HepG2 (cell line): ENCODE data around the gene OLFM1. TPM values are rescaled to one million over a fixed set of nuclear protein-coding genes. Genes with fewer than 3 reads are reported as not detected.

Experiments
- ATAC-seq: fragments of 200-7000 bp; cut with Tn5 transposase; 3 replicates; pipeline ENCODE4 v1.9.1; 2020; ENCODE audit warnings: mild to moderate bottlenecking, moderate library complexity
- BruUV-seq: library from RNA; stranded (reverse); fragments of 400-500 nt; replicated peaks from 2 replicates; lab custom pipeline; 2021; lab: Mats Ljungman, UMichigan
- CTCF ChIA-PET: fragments of 300-600 bp; formaldehyde crosslinking; extraction: SDS; loops from one replicate; lab custom pipeline; 2021; ENCODE audit warnings: low total read pairs, inconsistent platforms, low intra/inter-chr PET ratio; lab: Yijun Ruan, JAX
- POLR2A ChIA-PET: fragments of 350-600 bp; sonication (Branson Sonifier 250); formaldehyde crosslinking; loops from one replicate; lab custom pipeline; 2020; ENCODE audit warnings: antibody characterized with exemption, inconsistent platforms; lab: Yijun Ruan, JAX
- DNase-seq: peaks from one replicate; pipeline ENCODE4 v3.0.0-alpha.2; 2015; ENCODE audit warnings: low spot score
- FAIRE-seq: peaks from 3 replicates; lab custom pipeline; 2011; peaks lifted over from hg19 to GRCh38; lab: Jason Lieb, UNC
- H2AFZ ChIP-seq: one replicate; pipeline ENCODE4 v1.6.1; 2011; ENCODE audit warnings: low read length, inconsistent platforms
- H3K27ac ChIP-seq: fragments of 300-600 bp; 3 replicates; pipeline ENCODE4 v1.8.0; 2011; ENCODE audit warnings: mixed run types, mild to moderate bottlenecking, mixed read lengths, low read length, inconsistent platforms; ENCODE audit not compliant: insufficient read depth; ENCODE audit errors: extremely low read length
- H3K27me3 ChIP-seq, 2 experiments: fragments of 200-600 bp in 1 of 2; 2 replicates in 1 of 2; 3 replicates in 1 of 2; pipeline versions ENCODE4 v1.6.0 to v1.8.0; 2011; ENCODE audit warnings: low read length in 2 of 2, mild to moderate bottlenecking in 2 of 2, moderate library complexity in 2 of 2, inconsistent platforms in 1 of 2; ENCODE audit not compliant: insufficient read depth in 2 of 2, control insufficient read depth in 1 of 2
- H3K36me3 ChIP-seq, 2 experiments: fragments of 200-600 bp in 1 of 2; replicated peaks in 1 of 2; 2 replicates in 1 of 2; 3 replicates in 1 of 2; pipeline versions ENCODE4 v1.5.1 to v1.8.0; 2011; ENCODE audit warnings: low read length in 2 of 2, inconsistent platforms in 1 of 2; ENCODE audit not compliant: insufficient read depth in 2 of 2, control insufficient read depth in 1 of 2
- H3K4me1 ChIP-seq: 2 replicates; pipeline ENCODE4 v1.5.1; 2012; ENCODE audit warnings: low read length, inconsistent platforms; ENCODE audit not compliant: insufficient read depth
- H3K4me2 ChIP-seq: 2 replicates; pipeline ENCODE4 v1.6.0; 2011; ENCODE audit warnings: low read depth, low read length, inconsistent platforms
- H3K4me3 ChIP-seq, 3 experiments: fragments of 200-600 bp in 1 of 3; sonication (generic), shearing (Covaris generic) in 1 of 3; replicated peaks in 1 of 3; 2 replicates each; pipeline ENCODE4 v1.5.1; 2011 to 2016; ENCODE audit warnings: low read length in 3 of 3, inconsistent platforms in 2 of 3, low read depth in 2 of 3, mild to moderate bottlenecking in 2 of 3, control low read depth in 1 of 3, mixed read lengths in 1 of 3; ENCODE audit not compliant: insufficient read depth in 1 of 3
- H3K79me2 ChIP-seq: one replicate; pipeline ENCODE4 v1.6.1; 2011; ENCODE audit warnings: low read length, inconsistent platforms; ENCODE audit not compliant: insufficient read depth
- H3K9ac ChIP-seq: 2 replicates; pipeline ENCODE4 v1.6.0; 2011; ENCODE audit warnings: mild to moderate bottlenecking, low read depth, low read length, inconsistent platforms; ENCODE audit not compliant: insufficient read depth
- H3K9me3 ChIP-seq: 2 replicates; pipeline ENCODE4 v1.5.1; 2012; ENCODE audit warnings: mild to moderate bottlenecking, low read length
- H4K20me1 ChIP-seq: 2 replicates; pipeline ENCODE4 v1.6.0; 2011; ENCODE audit warnings: inconsistent platforms, mild to moderate bottlenecking, low read length, moderate library complexity; ENCODE audit not compliant: insufficient read depth
- CSRNP1 ChIP-seq: sonication (generic); formaldehyde crosslinking; IDR thresholded peaks from 2 replicates; pipeline ENCODE4 v1.8.1; 2023; ENCODE audit warnings: mild to moderate bottlenecking, missing genetic modification reagents
- HMG20B ChIP-seq: conservative IDR thresholded peaks from 2 replicates; pipeline ENCODE4 v1.6.1; 2016; ENCODE audit warnings: missing genetic modification reagents, missing compliant biosample characterization
- KLF11 ChIP-seq: IDR thresholded peaks from 2 replicates; pipeline ENCODE4 v1.6.1; 2016; ENCODE audit warnings: missing compliant biosample characterization
- MIER3 ChIP-seq: IDR thresholded peaks from 2 replicates; pipeline ENCODE4 v1.6.1; 2016; ENCODE audit warnings: missing compliant biosample characterization, borderline replicate concordance
- MLXIP ChIP-seq: sonication (generic); formaldehyde crosslinking; IDR thresholded peaks from 2 replicates; pipeline ENCODE4 v1.9.0; 2021; ENCODE audit warnings: missing genetic modification reagents, borderline replicate concordance
- NFKBIZ ChIP-seq: IDR thresholded peaks from 2 replicates; pipeline ENCODE4 v1.6.1; 2018; ENCODE audit warnings: missing genetic modification reagents, missing compliant biosample characterization
- SMARCC2 ChIP-seq: fragments of 450-650 bp; IDR thresholded peaks from 2 replicates; pipeline ENCODE4 v1.6.1; 2017; ENCODE audit warnings: antibody characterized with exemption, mild to moderate bottlenecking
- THAP11 ChIP-seq: IDR thresholded peaks from 2 replicates; pipeline ENCODE4 v1.6.1; 2016; ENCODE audit warnings: missing biosample characterization, missing genetic modification reagents
- U2AF1 ChIP-seq: fragments of 200-400 bp; formaldehyde crosslinking; optimal IDR thresholded peaks from 2 replicates; pipeline ENCODE3; 2017; ENCODE audit warnings: mild to moderate bottlenecking, low read depth, low read length
- XBP1 ChIP-seq: sonication (generic); formaldehyde crosslinking; IDR thresholded peaks from 2 replicates; pipeline ENCODE4 v1.5.0; 2020; ENCODE audit warnings: missing genetic modification reagents
- ZNF256 ChIP-seq: sonication (generic); formaldehyde crosslinking; conservative IDR thresholded peaks from 2 replicates; pipeline ENCODE4 v1.4.0; 2020; ENCODE audit warnings: missing genetic modification reagents
- WGBS: methylation state at CpG from one replicate; pipeline ENCODE4 v1.1.6; 2017; ENCODE audit warnings: low lambda C conversion rate; 5-methylcytosine and 5-hydroxymethylcytosine counted together
- in situ Hi-C: cut with HindIII; loops from 2 replicates; pipeline ENCODE4 v1.10.0; 2017; ENCODE audit warnings: low pct_unique_long_range_greater_than_20kb; ENCODE audit not compliant: extremely low pct_ligation_motif_present
- intact Hi-C: fragments of 100-400 bp; cut with micrococcal nuclease; formaldehyde crosslinking; loops from one replicate; pipeline ENCODE4 v1.10.0; 2022; ENCODE audit not compliant: unreplicated experiment
- polyA plus RNA-seq, 8 experiments: library from polyadenylated mRNA; depleted of rRNA in 3 of 8; stranded (reverse) in 7 of 8; unstranded in 1 of 8; fragments of >200 nt; fragmentation: Illumina TruSeq in 4 of 8; extraction: Trizol in 4 of 8; gene quantifications; 2 replicates each; pipeline versions ENCODE4 v1.2.1 to v1.2.3, GENCODE V29; 2011 to 2016; ENCODE audit warnings: low read depth in 4 of 8, missing spikeins in 1 of 8, mixed read lengths in 1 of 8; ENCODE audit not compliant: insufficient read depth in 1 of 8
- total RNA-seq, 5 experiments: library from RNA; depleted of rRNA; stranded (reverse); fragments of >200 nt; fragmentation: Illumina TruSeq; extraction: Trizol; gene quantifications; 2 replicates each; pipeline ENCODE4 v1.2.3, GENCODE V29; 2016; ENCODE audit warnings: low read depth in 1 of 5
- TF ChIP-seq, protein P1 (sequence below): sonication (generic); formaldehyde crosslinking; IDR thresholded peaks from 2 replicates; pipeline ENCODE4 v1.5.1; 2020; ENCODE audit warnings: mild to moderate bottlenecking, missing genetic modification reagents, borderline replicate concordance
- TF ChIP-seq, protein P2 (sequence below): sonication (generic); formaldehyde crosslinking; IDR thresholded peaks from 2 replicates; pipeline ENCODE4 v1.9.0; 2021; ENCODE audit warnings: missing genetic modification reagents, borderline replicate concordance

The OLFM1 gene
- total and polyA plus RNA-seq, 2 of the 13 experiments (the other 11 are each of a cell fraction or from before 2014, with no cell fraction given), result not detected

DNA sequence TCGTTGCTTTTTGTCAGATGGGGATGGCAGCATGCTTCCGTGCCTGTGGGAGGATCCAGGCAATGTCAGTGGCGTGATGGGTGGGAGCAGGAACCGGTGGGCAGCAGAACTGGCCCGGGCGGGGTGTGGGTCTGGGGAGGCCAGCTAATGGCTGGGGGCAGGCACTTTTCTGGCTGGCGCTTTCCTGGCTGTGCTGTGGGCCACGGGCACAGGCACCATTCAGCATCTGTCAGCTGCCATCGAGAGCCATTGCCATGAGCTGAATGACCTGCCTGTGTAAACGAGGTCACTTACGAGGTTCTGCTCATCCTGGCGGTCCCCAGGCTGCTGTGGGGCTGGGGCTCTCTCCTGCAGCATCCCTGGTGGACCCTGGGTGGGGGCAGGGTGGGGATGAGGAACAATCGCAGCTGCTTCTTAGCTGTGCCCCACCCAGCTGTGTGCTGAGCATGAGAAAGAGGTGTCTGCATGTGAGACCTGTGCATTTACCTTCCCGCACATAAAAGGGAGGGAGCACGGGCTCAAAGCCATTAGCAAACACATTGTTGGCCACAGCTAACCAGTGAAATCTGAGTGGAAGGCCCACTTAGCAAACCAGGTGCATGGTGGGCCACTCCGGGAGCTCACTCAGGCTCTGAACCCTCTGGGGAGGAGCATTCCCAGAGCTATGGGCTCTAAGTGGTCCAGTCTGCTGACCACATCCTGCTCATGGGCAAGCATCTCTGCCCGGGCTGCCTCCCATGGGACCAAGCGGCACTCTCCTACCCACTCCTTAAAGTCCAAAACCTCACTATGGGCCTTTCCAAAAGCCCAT lies 41.3 kb upstream of the OLFM1 start:
- no TSS peak for BruUV-seq
- DNase-seq (no peak), FAIRE-seq (no peak), ATAC-seq (no peak)
- no peaks in the 10 kb centered on the region for H3K79me2 ChIP-seq
- H3K36me3 ChIP-seq, result no peaks in the 10 kb centered on the region
- no peak overlapping the region for H3K9ac ChIP-seq
- no peak overlapping the region for H3K4me3 ChIP-seq
- no peak overlapping the region for H3K27ac ChIP-seq
- intact Hi-C loops, result no loop called here
- ChIA-PET POLR2A (no interaction called here), CTCF (no interaction called here)
- H3K27me3 ChIP-seq, result peaks cover 3 to 68% of the 10 kb centered on the region in 2 experiments; a peak in 3 of 5 replicates
- in situ Hi-C loops, result no loop called here
- H2AFZ ChIP-seq, result no peak overlapping the region
- H3K9me3 ChIP-seq, result no peaks in the 10 kb centered on the region
- H3K4me2 ChIP-seq, result no peak overlapping the region
- no peaks in the 10 kb centered on the region for H3K4me1 ChIP-seq
- no peaks in the 10 kb centered on the region for H4K20me1 ChIP-seq
- 20% methylated on average over 10 of the region's 18 CpGs for WGBS
- TF ChIP-seq MIER3 (CRISPR knock-in tag), result no peak
- TF ChIP-seq MLXIP (CRISPR knock-in tag), result no peak
- TF ChIP-seq KLF11 (CRISPR knock-in tag), result no peak
- TF ChIP-seq CSRNP1, result no peak
- no peak for TF ChIP-seq THAP11 (CRISPR knock-in tag)
- TF ChIP-seq HMG20B (CRISPR knock-in tag), result no peak
- TF ChIP-seq XBP1 (CRISPR knock-in tag), result no peak
- TF ChIP-seq NFKBIZ, result no peak
- TF ChIP-seq, protein P1, sequence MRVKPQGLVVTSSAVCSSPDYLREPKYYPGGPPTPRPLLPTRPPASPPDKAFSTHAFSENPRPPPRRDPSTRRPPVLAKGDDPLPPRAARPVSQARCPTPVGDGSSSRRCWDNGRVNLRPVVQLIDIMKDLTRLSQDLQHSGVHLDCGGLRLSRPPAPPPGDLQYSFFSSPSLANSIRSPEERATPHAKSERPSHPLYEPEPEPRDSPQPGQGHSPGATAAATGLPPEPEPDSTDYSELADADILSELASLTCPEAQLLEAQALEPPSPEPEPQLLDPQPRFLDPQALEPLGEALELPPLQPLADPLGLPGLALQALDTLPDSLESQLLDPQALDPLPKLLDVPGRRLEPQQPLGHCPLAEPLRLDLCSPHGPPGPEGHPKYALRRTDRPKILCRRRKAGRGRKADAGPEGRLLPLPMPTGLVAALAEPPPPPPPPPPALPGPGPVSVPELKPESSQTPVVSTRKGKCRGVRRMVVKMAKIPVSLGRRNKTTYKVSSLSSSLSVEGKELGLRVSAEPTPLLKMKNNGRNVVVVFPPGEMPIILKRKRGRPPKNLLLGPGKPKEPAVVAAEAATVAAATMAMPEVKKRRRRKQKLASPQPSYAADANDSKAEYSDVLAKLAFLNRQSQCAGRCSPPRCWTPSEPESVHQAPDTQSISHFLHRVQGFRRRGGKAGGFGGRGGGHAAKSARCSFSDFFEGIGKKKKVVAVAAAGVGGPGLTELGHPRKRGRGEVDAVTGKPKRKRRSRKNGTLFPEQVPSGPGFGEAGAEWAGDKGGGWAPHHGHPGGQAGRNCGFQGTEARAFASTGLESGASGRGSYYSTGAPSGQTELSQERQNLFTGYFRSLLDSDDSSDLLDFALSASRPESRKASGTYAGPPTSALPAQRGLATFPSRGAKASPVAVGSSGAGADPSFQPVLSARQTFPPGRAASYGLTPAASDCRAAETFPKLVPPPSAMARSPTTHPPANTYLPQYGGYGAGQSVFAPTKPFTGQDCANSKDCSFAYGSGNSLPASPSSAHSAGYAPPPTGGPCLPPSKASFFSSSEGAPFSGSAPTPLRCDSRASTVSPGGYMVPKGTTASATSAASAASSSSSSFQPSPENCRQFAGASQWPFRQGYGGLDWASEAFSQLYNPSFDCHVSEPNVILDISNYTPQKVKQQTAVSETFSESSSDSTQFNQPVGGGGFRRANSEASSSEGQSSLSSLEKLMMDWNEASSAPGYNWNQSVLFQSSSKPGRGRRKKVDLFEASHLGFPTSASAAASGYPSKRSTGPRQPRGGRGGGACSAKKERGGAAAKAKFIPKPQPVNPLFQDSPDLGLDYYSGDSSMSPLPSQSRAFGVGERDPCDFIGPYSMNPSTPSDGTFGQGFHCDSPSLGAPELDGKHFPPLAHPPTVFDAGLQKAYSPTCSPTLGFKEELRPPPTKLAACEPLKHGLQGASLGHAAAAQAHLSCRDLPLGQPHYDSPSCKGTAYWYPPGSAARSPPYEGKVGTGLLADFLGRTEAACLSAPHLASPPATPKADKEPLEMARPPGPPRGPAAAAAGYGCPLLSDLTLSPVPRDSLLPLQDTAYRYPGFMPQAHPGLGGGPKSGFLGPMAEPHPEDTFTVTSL (CRISPR knock-in tag), result no peak
- TF ChIP-seq ZNF256, result no peak
- no peak for TF ChIP-seq U2AF1
- TF ChIP-seq, protein P2, sequence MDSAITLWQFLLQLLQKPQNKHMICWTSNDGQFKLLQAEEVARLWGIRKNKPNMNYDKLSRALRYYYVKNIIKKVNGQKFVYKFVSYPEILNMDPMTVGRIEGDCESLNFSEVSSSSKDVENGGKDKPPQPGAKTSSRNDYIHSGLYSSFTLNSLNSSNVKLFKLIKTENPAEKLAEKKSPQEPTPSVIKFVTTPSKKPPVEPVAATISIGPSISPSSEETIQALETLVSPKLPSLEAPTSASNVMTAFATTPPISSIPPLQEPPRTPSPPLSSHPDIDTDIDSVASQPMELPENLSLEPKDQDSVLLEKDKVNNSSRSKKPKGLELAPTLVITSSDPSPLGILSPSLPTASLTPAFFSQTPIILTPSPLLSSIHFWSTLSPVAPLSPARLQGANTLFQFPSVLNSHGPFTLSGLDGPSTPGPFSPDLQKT, result no peak
- TF ChIP-seq SMARCC2, result no peak
